ENCODE results near the gene TMPRSS5. TPM values are rescaled to one million over a fixed set of nuclear protein-coding genes. Genes with fewer than 3 reads are reported as not detected.

TMPRSS5 gene
- total RNA-seq (2022; extraction: Qiagen RNA extraction), result 0.07 to 0.15 TPM (median 0.08 TPM) in 5 replicates

DNA sequence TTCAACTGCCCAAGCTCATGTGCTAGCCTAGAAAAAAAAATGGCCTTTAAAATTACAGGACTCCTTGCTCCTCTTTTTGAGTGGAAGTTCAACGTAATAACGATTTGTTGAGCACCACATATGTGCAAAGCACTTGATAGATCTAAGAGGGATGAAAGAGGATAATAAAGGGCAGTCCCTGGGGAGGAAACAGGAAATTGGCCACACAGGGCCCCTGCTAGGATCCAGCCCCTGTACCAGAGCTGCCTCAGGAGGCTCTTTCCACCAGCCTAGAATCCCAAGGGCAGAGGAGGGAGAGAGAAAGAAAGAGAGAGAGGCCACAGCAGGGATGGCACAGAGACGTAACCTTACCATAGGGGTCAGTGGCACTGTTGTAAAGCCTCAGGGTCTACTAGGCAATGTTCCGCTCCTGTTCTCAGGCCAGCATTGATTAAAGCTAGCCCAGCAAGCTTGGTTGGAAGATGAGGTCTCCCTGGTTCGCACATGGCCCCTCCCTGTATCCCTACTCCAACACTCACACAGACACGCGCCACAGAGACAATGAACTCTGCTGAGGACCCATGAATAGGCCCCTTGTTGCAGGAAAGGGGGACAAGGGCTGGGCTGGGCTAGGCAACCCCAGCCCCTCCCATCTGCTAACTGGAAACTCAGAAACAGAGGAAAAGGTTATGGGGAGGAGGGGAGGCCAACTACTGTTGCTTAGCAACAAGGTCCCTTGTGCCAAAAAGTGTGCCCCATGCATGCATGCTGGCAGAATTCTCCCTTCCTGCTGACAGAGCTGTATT lies at the start of gene TMPRSS5:
Gene TMPRSS5, minus strand, starts transcription at position 438 of the 785 bp plus-strand sequence. Its CDS starts 84 bp downstream, at position 354.

Other genes starting within 250 kb of the TMPRSS5 start
- gene DRD2, start 230.9 kb downstream of the TMPRSS5 start, total RNA-seq (2022; extraction: Qiagen RNA extraction), result 0.15 TPM in 1 of 5 replicates, not detected in the others
- 11.9 to 15.6 TPM (median 12.7 TPM) in 5 replicates for gene ZW10, start 67.4 kb upstream of the TMPRSS5 start, total RNA-seq (2022; extraction: Qiagen RNA extraction)
- not detected in 5 replicates for gene CLDN25, start 73.5 kb upstream of the TMPRSS5 start, total RNA-seq (2022; extraction: Qiagen RNA extraction)
- 13.7 to 24.1 TPM (median 16.7 TPM) in 5 replicates for gene USP28, start 169.3 kb upstream of the TMPRSS5 start, total RNA-seq (2022; extraction: Qiagen RNA extraction)
- gene HTR3B, start 198.5 kb upstream of the TMPRSS5 start, total RNA-seq (2022; extraction: Qiagen RNA extraction), result not detected in 5 replicates

Data from A549 treated with Hydrocortisone at 1 μM for 4 hours (cell line).